ENCODE results near the gene RASA2.
A peak's percentile ranks its signal among the peaks of the same experiment; 100 is the strongest.

RASA2 gene

DNA sequence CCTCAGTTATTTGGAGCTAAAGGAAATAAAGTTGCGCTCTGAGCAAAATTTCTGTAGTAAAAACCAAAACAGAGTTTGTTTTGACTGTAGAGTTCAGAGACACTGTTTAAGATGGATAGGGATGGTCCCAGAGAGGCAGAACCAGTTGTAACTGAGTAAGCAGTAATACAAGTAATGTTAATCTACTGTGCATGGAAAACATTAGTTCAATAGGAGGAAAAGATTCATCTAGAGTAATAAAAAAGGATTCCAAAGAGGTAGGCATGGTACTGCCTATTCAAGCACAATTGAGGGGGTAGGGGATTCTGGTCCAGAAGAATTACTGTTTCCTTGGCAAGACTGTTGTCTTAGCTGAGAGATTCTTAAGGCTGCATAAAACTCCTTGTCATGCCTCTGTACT is 77.4 kb downstream of the RASA2 start:
- ChIA-PET CTCF (interaction anchor here (0.6 to 1.9 kb wide), 2 partner anchors 104 to 167 kb away, joined by 3 to 8 read pairs; no protein-coding TSS in a partner anchor), POLR2A (ENCODE audit: low non-redundant PET) (no interaction called here)
- no peak for DNase-seq (ENCODE audit: low spot score)

DNA sequence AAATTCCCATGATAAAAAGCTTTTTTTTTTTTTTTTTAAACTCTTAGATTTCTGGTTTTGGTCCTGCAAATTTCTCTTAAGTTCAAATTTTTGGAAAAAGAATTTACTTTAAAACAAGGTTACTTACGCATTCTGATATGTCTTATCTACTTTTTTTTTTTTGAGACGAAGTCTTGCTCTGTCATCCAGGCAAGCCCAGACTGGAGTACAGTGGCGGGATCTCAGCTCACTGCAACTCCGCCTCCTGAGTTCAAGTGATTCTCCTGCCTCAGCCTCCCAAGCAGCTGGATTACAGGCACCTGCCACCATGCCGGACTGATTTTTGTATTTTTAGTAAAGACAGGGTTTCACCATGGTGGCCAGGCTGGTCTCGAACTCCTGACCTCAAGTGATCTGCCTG is 83.2 kb downstream of the RASA2 start:
- no peak overlapping the region for H3K27ac ChIP-seq
- no peak for DNase-seq (ENCODE audit: low spot score)
- TF ChIP-seq, protein P1, sequence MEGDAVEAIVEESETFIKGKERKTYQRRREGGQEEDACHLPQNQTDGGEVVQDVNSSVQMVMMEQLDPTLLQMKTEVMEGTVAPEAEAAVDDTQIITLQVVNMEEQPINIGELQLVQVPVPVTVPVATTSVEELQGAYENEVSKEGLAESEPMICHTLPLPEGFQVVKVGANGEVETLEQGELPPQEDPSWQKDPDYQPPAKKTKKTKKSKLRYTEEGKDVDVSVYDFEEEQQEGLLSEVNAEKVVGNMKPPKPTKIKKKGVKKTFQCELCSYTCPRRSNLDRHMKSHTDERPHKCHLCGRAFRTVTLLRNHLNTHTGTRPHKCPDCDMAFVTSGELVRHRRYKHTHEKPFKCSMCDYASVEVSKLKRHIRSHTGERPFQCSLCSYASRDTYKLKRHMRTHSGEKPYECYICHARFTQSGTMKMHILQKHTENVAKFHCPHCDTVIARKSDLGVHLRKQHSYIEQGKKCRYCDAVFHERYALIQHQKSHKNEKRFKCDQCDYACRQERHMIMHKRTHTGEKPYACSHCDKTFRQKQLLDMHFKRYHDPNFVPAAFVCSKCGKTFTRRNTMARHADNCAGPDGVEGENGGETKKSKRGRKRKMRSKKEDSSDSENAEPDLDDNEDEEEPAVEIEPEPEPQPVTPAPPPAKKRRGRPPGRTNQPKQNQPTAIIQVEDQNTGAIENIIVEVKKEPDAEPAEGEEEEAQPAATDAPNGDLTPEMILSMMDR (conservative IDR thresholded peaks at IDR 0.05; ENCODE audit: low read depth), result no peak
- POLR2A ChIA-PET (ENCODE audit: low non-redundant PET), result no interaction called here
- CTCF ChIA-PET, result interaction anchor here (0.6 to 1.3 kb wide), 5 partner anchors 9 to 1568 kb away, joined by 3 to 4 read pairs (median 3); no protein-coding TSS in a partner anchor

More for the DNA sequence above, 77.4 kb downstream of the RASA2 start:
- TF ChIP-seq, protein P1 (conservative IDR thresholded peaks at IDR 0.05; ENCODE audit: low read depth), result no peak
- no peak overlapping the region for H3K27ac ChIP-seq

DNA sequence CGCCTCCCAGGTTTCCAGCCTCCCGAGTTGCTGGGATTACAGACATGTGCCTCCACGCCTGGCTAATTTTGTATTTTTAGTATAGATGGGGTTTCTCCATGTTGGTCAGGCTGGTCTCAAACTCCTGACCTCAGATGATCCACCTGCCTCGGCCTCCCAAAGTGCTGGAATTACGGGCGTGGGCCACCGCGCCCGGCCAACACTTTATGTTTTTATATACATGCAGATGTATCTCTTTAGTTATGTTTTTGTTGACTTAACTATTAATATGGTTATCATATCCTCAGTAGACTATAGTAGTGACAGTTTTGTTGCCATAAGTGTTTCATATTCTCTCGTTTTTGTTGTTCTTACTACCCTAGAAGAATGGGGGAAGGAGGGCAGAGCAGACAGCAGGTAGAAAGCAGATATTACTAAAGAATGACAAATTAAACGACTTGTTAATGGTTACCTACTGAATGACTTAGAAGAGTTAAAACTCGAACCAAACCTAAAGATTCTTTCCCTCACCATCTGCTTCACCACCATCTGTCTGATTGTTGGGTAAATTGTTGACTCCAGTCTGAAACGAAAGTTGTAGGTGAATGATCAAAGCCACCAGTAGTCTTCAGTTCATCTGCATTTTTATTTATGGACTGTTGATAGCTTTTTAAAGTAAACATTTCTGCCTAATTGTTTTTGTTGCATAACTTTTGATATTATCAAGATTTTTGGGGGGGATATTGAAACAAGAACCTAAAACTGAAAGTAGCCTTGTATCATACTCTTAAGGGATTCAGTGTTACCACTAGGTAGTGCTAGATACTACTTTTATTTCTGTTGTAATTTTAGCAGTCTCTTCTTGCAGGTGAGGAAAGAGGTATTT is 89.3 kb downstream of the RASA2 start:
- DNase-seq (ENCODE audit: low spot score), result peak; percentile 13
- TF ChIP-seq, protein P1 (conservative IDR thresholded peaks at IDR 0.05; ENCODE audit: low read depth), result peak; percentile 60
- CTCF ChIA-PET, result interaction anchor here (0.6 kb wide), 2 partner anchors 337 to 417 kb away, joined by 3 read pairs; no protein-coding TSS in a partner anchor

DNA sequence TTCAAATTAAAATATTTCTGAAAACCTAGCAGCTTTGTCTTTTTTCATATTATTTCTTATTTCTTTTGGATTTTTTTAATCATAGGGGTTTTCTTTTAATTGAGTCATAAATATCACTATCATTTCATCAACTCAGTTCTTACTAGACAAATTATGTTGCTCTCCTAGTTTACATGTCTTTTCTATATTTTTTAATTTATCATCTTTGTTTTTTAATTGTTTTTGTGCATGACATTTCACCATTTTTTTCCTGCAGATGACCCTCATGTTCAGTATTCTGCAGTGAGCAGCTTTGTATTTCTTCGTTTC is 89.9 kb downstream of the RASA2 start:
- ChIA-PET POLR2A (ENCODE audit: low non-redundant PET) (no interaction called here), CTCF (interaction anchor here (0.6 kb wide), 1 partner anchor 417 kb away, joined by 3 read pairs; no protein-coding TSS in a partner anchor)
- H3K27ac ChIP-seq, result no peak overlapping the region
- TF ChIP-seq, protein P1 (conservative IDR thresholded peaks at IDR 0.05; ENCODE audit: low read depth), result peak; percentile 10; the same call in 1 of the 2 replicates
- DNase-seq (ENCODE audit: low spot score), result no peak

More for the DNA sequence above, 89.3 kb downstream of the RASA2 start:
- no peak overlapping the region for H3K27ac ChIP-seq
- POLR2A ChIA-PET (ENCODE audit: low non-redundant PET), result no interaction called here

DNA sequence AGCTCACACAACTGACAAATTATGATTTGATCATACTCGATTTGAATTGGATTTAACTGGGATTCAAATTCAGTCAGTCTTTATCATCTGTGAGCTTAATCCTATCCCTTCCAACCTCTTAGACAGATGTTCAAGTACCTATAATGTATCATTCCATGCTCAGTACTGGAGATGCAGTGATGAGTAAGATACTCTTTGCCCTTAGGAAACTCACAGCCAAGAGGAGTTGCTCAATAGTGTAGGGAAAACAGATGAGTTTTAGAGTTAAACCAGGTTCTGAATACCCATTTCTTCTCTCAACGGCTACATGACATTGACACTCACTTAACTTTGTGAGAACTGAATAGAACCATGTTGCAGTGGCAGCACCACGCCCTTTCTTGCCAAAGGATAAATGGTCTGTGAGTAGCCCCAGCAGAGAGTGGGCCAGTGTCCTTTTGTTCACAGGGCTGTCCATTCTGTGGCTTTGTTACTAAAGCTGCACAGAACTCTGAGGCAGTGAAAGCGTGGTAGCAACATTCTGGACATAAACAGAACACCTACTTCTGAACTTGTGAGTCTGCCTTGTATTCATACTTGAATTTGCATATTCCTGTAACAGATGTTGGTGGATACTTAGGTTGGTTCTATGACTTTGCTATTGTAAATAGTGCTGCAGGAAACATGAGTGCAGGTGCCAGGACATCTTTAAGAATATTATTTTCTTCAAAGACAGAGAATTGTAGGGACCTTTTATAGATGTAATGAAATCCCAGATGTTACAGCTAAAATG is 91.6 kb downstream of the RASA2 start:
- TF ChIP-seq, protein P1 (conservative IDR thresholded peaks at IDR 0.05; ENCODE audit: low read depth), result no peak
- H3K27ac ChIP-seq, result no peak overlapping the region
- DNase-seq (ENCODE audit: low spot score), result no peak
- ChIA-PET CTCF (interaction anchor here (1.3 kb wide), 1 partner anchor 160 kb away, joined by 4 read pairs; the partner anchor contains the start of gene RNF7), POLR2A (ENCODE audit: low non-redundant PET) (no interaction called here)

- H3K27ac ChIP-seq, result no peak overlapping the region
- DNase-seq (ENCODE audit: low spot score), result no peak
- TF ChIP-seq, protein P1 (conservative IDR thresholded peaks at IDR 0.05; ENCODE audit: low read depth), result no peak
- ChIA-PET CTCF (no interaction called here), POLR2A (ENCODE audit: low non-redundant PET) (no interaction called here)
These were observed 107.5 kb downstream of the RASA2 start for GRCh38 chr3:141594357-141594756.
